Astrocyte of the cerebellum (primary cell): Measurements from ENCODE around the gene PROZ.

ENCODE experiments used
- DNase-seq: peaks from one replicate; pipeline ENCODE4 v3.0.0-alpha.2; 2011; ENCODE audit warnings: low read depth
- H3K4me3 ChIP-seq: 2 replicates; pipeline ENCODE4 v1.5.1; 2011; ENCODE audit warnings: mild to moderate bottlenecking, low read depth, low read length, moderate library complexity
- CTCF ChIP-seq: IDR thresholded peaks from 2 replicates; pipeline ENCODE4 v1.5.1; 2012; ENCODE audit warnings: low read length, low read depth, moderate library complexity, mild to moderate bottlenecking; ENCODE audit errors: missing control alignments
- in situ Hi-C: cut with HindIII; loops from 2 replicates; pipeline ENCODE4 v1.10.0; 2017; ENCODE audit warnings: low sequenced_read_pairs

Gene PROZ

GRCh38 chr13:113166266-113166665 is 7.8 kb downstream of the PROZ start:
- H3K4me3 ChIP-seq: no peak overlapping the region
- no peak for DNase-seq
- in situ Hi-C loops: no loop called here
- TF ChIP-seq CTCF: no peak

- no peak for DNase-seq
- no peak for TF ChIP-seq CTCF
- H3K4me3 ChIP-seq: no peak overlapping the region
- in situ Hi-C loops: no loop called here
Measured at GRCh38 chr13:113166681-113167080, 8.2 kb downstream of the PROZ start.

- TF ChIP-seq CTCF: no peak
- no peak for DNase-seq
- in situ Hi-C loops: no loop called here
- no peak overlapping the region for H3K4me3 ChIP-seq
Measured at GRCh38 chr13:113167155-113167554, 8.7 kb downstream of the PROZ start.

- no peak for DNase-seq
- H3K4me3 ChIP-seq: no peak overlapping the region
- no peak for TF ChIP-seq CTCF
- in situ Hi-C loops: no loop called here
Measured at GRCh38 chr13:113167575-113167974, 9.1 kb downstream of the PROZ start.

GRCh38 chr13:113168211-113168610 is 9.8 kb downstream of the PROZ start:
- no peak for TF ChIP-seq CTCF
- H3K4me3 ChIP-seq: no peak overlapping the region
- DNase-seq: no peak
- in situ Hi-C loops: no loop called here

- no peak for DNase-seq
- in situ Hi-C loops: no loop called here
- no peak overlapping the region for H3K4me3 ChIP-seq
- TF ChIP-seq CTCF: no peak
Measured at GRCh38 chr13:113169277-113170272, 11.1 kb downstream of the PROZ start.
